Upper lobe of left lung (tissue), 4 donors: ENCODE results near the gene FHIT.

Experiments
- CTCF ChIP-seq, 6 experiments: fragments of 450-650 bp in 4 of 6; fragments of 200-600 bp in 2 of 6; sonication (generic) in 2 of 6; IDR thresholded peaks; one replicate each; pipeline ENCODE4 v1.5.1; 2016 to 2019; ENCODE audit warnings: antibody characterized with exemption in 6 of 6
- EP300 ChIP-seq, 4 donors: sonication (generic); formaldehyde crosslinking; IDR thresholded peaks; one replicate each; pipeline ENCODE4 v1.5.1; 2017; ENCODE audit warnings: antibody characterized with exemption in 4 of 4, control low read depth in 2 of 4
- POLR2A ChIP-seq, 4 donors: fragments of 450-650 bp; IDR thresholded peaks; one replicate each; pipeline ENCODE4 v1.5.1; 2016 to 2017; ENCODE audit warnings: antibody characterized with exemption in 4 of 4, mild to moderate bottlenecking in 2 of 4
- POLR2AphosphoS5 ChIP-seq, 2 donors: sonication (generic); formaldehyde crosslinking; IDR thresholded peaks; one replicate each; pipeline ENCODE4 v1.5.1; 2017; ENCODE audit warnings: antibody characterized with exemption in 2 of 2

GRCh38 chr3:60469481-60469880 lies 781.8 kb downstream of the FHIT start:
- no peak for TF ChIP-seq POLR2AphosphoS5 (IDR thresholded peaks at IDR 0.05)
- TF ChIP-seq POLR2A (IDR thresholded peaks at IDR 0.05) = no peak
- TF ChIP-seq CTCF (IDR thresholded peaks at IDR 0.05) = no peak
- no peak for TF ChIP-seq EP300 (IDR thresholded peaks at IDR 0.05)
